Caki2 (cell line): ENCODE results near the gene DMAC2. TPM values are rescaled to one million over a fixed set of nuclear protein-coding genes. Genes with fewer than 3 reads are reported as not detected.
"Not testable (repeated sequence)": the region's sequence is repeated elsewhere in the genome, so short reads cannot be mapped to it uniquely, and the experiment has no call there.

Experiments
- DNase-seq: peaks from one replicate; pipeline ENCODE4 v3.0.0-alpha.2; 2015; ENCODE audit warnings: low read depth
- in situ Hi-C: cut with HindIII; loops from 2 replicates; pipeline ENCODE4 v1.10.0; 2016; ENCODE audit warnings: low sequenced_read_pairs, low pct_unique_long_range_greater_than_20kb, mixed read lengths
- total RNA-seq: library from RNA; depleted of rRNA; stranded (reverse); fragments of >200 nt; shearing (Covaris generic); gene quantifications from 2 replicates; pipeline ENCODE4 v1.2.3, GENCODE V29; 2014; ENCODE audit warnings: low replicate concordance; rRNA removed

DMAC2 gene
- 68.5 and 79.9 TPM in 2 replicates for total RNA-seq

GRCh38 chr19:41439441-41440222 lies at the start of gene DMAC2:
Gene DMAC2 (minus strand): TSS chr19:41439912. CDS start chr19:41439899, 13 bp downstream.
- in situ Hi-C loops: no loop called here
- peak; percentile 99 for DNase-seq

GRCh38 chr19:41486953-41487352 lies 47.2 kb upstream of the DMAC2 start:
- DNase-seq, in situ Hi-C loops: not testable (repeated sequence)

GRCh38 chr19:41484822-41485221 lies 45.1 kb upstream of the DMAC2 start:
- DNase-seq: no peak
- in situ Hi-C loops: no loop called here

GRCh38 chr19:41480336-41480735 lies 40.6 kb upstream of the DMAC2 start:
- DNase-seq: no peak

GRCh38 chr19:41479757-41480191 lies 40.1 kb upstream of the DMAC2 start:
- in situ Hi-C loops: no loop called here
- DNase-seq: peak; percentile 3

More at GRCh38 chr19:41480336-41480735, 40.6 kb upstream of the DMAC2 start:
- in situ Hi-C loops: no loop called here

GRCh38 chr19:41478875-41479756 lies 39.4 kb upstream of the DMAC2 start:
- in situ Hi-C loops: no loop called here
- no peak for DNase-seq

- in situ Hi-C loops: no loop called here
- no peak for DNase-seq
These were observed 38.5 kb upstream of the DMAC2 start for GRCh38 chr19:41478171-41478570.

- in situ Hi-C loops: no loop called here
- DNase-seq: no peak
These were observed 36.9 kb upstream of the DMAC2 start for GRCh38 chr19:41476583-41476982.

GRCh38 chr19:41463257-41464256 lies 23.8 kb upstream of the DMAC2 start:
- in situ Hi-C loops: not testable (repeated sequence)

GRCh38 chr19:41462497-41462896 lies 22.8 kb upstream of the DMAC2 start:
- no peak for DNase-seq
- in situ Hi-C loops: no loop called here

More at GRCh38 chr19:41463257-41464256, 23.8 kb upstream of the DMAC2 start:
- not testable (repeated sequence) for DNase-seq

GRCh38 chr19:41457241-41457640 lies 17.5 kb upstream of the DMAC2 start:
- no peak for DNase-seq
- in situ Hi-C loops: no loop called here

GRCh38 chr19:41456342-41456918 lies 16.7 kb upstream of the DMAC2 start:
- DNase-seq: no peak
- in situ Hi-C loops: no loop called here

GRCh38 chr19:41455936-41456335 lies 16.2 kb upstream of the DMAC2 start:
- in situ Hi-C loops: no loop called here
- DNase-seq: no peak

GRCh38 chr19:41452584-41453275 lies 13.0 kb upstream of the DMAC2 start:
- in situ Hi-C loops: no loop called here
- no peak for DNase-seq

- in situ Hi-C loops: no loop called here
- DNase-seq: no peak
These were observed 10.1 kb upstream of the DMAC2 start for GRCh38 chr19:41449865-41450178.

GRCh38 chr19:41449079-41449864 lies 9.6 kb upstream of the DMAC2 start:
- peak; percentile 70 for DNase-seq
- in situ Hi-C loops: no loop called here
